HL-60 (cell line): ENCODE data around the gene ZNF555.

ENCODE experiments used
- DNase-seq, 2 experiments: peaks; one replicate each; pipeline ENCODE4 v3.0.0-alpha.2; 2010 to 2020; ENCODE audit warnings: low read depth in 1 of 2, low spot score in 1 of 2
- H3K27ac ChIP-seq: fragments of 250-450 bp; sonication (Bioruptor Pico); replicated peaks from 2 replicates; pipeline ENCODE4 v1.5.1; 2020; ENCODE audit warnings: mild to moderate bottlenecking, moderate library complexity
- H3K27me3 ChIP-seq: fragments of 250-450 bp; sonication (Bioruptor Pico); 2 replicates; pipeline ENCODE4 v1.5.1; 2021; ENCODE audit warnings: mild to moderate bottlenecking, moderate library complexity; ENCODE audit not compliant: insufficient read depth, poor library complexity, severe bottlenecking
- H3K4me3 ChIP-seq: replicated peaks from 2 replicates; pipeline ENCODE4 v1.5.1; 2011; ENCODE audit warnings: mild to moderate bottlenecking, control low read depth, low read length; ENCODE audit not compliant: insufficient read depth
- GABPA ChIP-seq: IDR thresholded peaks from 2 replicates; pipeline ENCODE4 v1.6.1; 2012; ENCODE audit warnings: low read depth
- POLR2AphosphoS5 ChIP-seq: IDR thresholded peaks from 2 replicates; pipeline ENCODE4 v1.6.1; 2012; ENCODE audit warnings: low read depth
- SPI1 ChIP-seq: IDR thresholded peaks from 2 replicates; pipeline ENCODE4 v1.6.1; 2012; ENCODE audit warnings: low read depth, mild to moderate bottlenecking, borderline replicate concordance
- TF ChIP-seq, protein P1 (sequence below): IDR thresholded peaks from 2 replicates; pipeline ENCODE4 v1.6.1; 2012; ENCODE audit warnings: low read depth; ENCODE audit not compliant: insufficient replicate concordance
- TF ChIP-seq, protein P2 (sequence below): IDR thresholded peaks from one replicate; pipeline ENCODE4 v1.5.1; 2011; ENCODE audit warnings: low read length, control low read depth, inconsistent platforms; ENCODE audit not compliant: insufficient read depth

Gene ZNF555

DNA sequence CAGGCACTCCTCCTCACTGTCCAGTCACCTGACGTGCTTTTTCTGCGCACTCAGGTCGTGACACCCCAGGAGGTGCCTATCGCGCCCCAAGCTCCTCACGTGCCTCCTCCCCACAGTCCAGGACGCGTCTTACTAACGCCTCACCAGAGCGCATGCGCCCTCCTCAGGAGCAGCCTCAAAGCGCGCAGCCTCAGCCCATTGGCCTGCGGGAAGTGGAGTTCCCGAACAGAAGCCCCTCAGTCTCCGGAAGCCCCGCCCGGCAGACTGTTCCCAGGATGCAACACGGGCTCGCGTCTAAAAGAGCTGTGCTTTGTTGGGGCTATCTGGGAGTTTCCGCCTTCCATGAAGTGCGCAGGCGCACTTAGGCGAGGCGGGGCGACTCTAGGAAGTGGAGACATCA is 17.6 kb downstream of the ZNF555 start:
- TF ChIP-seq, protein P1, sequence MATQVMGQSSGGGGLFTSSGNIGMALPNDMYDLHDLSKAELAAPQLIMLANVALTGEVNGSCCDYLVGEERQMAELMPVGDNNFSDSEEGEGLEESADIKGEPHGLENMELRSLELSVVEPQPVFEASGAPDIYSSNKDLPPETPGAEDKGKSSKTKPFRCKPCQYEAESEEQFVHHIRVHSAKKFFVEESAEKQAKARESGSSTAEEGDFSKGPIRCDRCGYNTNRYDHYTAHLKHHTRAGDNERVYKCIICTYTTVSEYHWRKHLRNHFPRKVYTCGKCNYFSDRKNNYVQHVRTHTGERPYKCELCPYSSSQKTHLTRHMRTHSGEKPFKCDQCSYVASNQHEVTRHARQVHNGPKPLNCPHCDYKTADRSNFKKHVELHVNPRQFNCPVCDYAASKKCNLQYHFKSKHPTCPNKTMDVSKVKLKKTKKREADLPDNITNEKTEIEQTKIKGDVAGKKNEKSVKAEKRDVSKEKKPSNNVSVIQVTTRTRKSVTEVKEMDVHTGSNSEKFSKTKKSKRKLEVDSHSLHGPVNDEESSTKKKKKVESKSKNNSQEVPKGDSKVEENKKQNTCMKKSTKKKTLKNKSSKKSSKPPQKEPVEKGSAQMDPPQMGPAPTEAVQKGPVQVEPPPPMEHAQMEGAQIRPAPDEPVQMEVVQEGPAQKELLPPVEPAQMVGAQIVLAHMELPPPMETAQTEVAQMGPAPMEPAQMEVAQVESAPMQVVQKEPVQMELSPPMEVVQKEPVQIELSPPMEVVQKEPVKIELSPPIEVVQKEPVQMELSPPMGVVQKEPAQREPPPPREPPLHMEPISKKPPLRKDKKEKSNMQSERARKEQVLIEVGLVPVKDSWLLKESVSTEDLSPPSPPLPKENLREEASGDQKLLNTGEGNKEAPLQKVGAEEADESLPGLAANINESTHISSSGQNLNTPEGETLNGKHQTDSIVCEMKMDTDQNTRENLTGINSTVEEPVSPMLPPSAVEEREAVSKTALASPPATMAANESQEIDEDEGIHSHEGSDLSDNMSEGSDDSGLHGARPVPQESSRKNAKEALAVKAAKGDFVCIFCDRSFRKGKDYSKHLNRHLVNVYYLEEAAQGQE: no peak
- TF ChIP-seq SPI1: no peak
- no peak for DNase-seq
- no peaks in the 10 kb centered on the region for H3K27me3 ChIP-seq
- no peak overlapping the region for H3K4me3 ChIP-seq
- no peak overlapping the region for H3K27ac ChIP-seq

DNA sequence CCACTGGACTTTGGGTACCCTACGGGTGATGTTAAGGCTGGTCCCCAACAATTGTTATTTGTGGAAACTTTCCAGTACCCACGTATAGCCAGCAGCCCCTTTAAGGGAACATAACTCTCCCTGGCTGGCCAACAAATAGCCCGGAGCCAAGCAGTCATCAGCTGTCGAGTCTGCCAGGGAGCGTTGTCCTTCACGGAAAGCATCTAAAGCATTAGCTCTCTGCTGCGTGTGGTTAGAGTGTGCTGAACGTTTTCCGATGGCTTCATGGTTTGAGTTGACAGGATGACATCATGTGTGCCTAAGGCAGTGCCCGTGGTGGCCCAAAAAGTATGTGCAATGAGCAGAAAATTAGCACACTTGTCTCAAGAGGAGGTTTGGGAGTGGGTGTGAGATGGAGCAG is 22.5 kb downstream of the ZNF555 start:
- TF ChIP-seq, protein P1: no peak
- TF ChIP-seq GABPA (no peak), SPI1 (no peak), POLR2AphosphoS5 (no peak)
- TF ChIP-seq, protein P2, sequence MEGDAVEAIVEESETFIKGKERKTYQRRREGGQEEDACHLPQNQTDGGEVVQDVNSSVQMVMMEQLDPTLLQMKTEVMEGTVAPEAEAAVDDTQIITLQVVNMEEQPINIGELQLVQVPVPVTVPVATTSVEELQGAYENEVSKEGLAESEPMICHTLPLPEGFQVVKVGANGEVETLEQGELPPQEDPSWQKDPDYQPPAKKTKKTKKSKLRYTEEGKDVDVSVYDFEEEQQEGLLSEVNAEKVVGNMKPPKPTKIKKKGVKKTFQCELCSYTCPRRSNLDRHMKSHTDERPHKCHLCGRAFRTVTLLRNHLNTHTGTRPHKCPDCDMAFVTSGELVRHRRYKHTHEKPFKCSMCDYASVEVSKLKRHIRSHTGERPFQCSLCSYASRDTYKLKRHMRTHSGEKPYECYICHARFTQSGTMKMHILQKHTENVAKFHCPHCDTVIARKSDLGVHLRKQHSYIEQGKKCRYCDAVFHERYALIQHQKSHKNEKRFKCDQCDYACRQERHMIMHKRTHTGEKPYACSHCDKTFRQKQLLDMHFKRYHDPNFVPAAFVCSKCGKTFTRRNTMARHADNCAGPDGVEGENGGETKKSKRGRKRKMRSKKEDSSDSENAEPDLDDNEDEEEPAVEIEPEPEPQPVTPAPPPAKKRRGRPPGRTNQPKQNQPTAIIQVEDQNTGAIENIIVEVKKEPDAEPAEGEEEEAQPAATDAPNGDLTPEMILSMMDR: no peak
- Histone ChIP-seq H3K27me3 (no peaks in the 10 kb centered on the region), H3K27ac (no peak overlapping the region), H3K4me3 (no peak overlapping the region)
- DNase-seq: no peak

DNA sequence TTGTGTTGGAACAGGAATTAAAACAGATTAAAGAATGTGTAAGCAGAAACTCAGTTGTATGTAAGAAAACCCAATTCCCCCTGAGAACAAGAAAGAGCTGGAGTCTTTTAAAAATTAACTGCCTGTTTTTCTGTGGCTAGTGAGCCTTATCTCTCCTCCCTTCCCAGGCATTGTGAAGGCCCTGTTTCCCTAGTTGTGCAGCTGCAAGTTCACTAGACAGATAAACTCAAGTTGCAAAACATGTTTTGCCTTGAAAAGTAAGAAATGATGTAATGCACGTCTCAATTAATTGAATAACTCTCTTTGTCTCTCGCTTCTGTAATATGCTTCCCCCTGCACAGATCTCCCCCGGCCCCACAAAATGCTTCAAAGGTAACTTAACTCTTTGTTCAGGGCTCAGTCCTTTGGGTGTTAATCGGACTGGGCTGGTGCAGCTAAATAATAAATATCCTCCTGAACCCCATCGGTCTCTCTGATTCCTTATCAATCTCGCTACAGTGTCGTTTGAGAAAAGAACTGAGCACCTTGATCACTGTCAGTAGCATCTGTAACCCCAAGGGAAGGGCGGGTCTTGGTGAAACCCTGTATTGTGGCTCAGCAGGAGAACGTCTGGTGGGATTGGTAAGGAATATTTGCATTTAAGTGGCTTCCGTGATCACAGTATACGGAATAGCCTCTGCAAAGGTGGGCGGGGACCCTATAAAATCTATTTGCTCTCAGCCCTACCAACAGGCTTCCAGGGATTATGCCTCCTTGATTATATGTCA is 24.2 kb downstream of the ZNF555 start:
- TF ChIP-seq SPI1 (no peak), GABPA (no peak), POLR2AphosphoS5 (no peak)
- TF ChIP-seq, protein P1: no peak
- TF ChIP-seq, protein P2: no peak
- no peak overlapping the region for H3K27ac ChIP-seq

More for the DNA sequence above, 24.2 kb downstream of the ZNF555 start:
- Histone ChIP-seq H3K27me3 (no peaks in the 10 kb centered on the region), H3K4me3 (no peak overlapping the region)
- DNase-seq: no peak
